Keratinocyte (primary cell): Measurements from ENCODE around the gene PARP1. TPM values are rescaled to one million over a fixed set of nuclear protein-coding genes. Genes with fewer than 3 reads are reported as not detected.
"Not testable (repeated sequence)": the region's sequence is repeated elsewhere in the genome, so short reads cannot be mapped to it uniquely, and the experiment has no call there.

ENCODE experiments used
- DNase-seq: peaks from one replicate; pipeline ENCODE4 v3.0.0-alpha.2; 2011; ENCODE audit warnings: low read depth, missing footprints, low spot score
- FAIRE-seq: peaks from 2 replicates; lab custom pipeline; 2011; peaks lifted over from hg19 to GRCh38; lab: Jason Lieb, UNC
- H2AFZ ChIP-seq: 2 replicates; pipeline ENCODE4 v1.6.0; 2012; ENCODE audit warnings: low read length, control low read depth, inconsistent platforms; ENCODE audit not compliant: control insufficient read depth
- H3K27ac ChIP-seq: 2 replicates; pipeline ENCODE4 v1.5.1; 2011; ENCODE audit warnings: low read length; ENCODE audit not compliant: control insufficient read depth, insufficient read depth
- H3K27me3 ChIP-seq: 3 replicates; pipeline ENCODE4 v1.6.0; 2011; ENCODE audit warnings: low read length; ENCODE audit not compliant: control insufficient read depth, insufficient read depth; ENCODE audit errors: extremely low read depth
- H3K36me3 ChIP-seq, 2 experiments: 2 replicates in 1 of 2; 3 replicates in 1 of 2; pipeline ENCODE4 v1.5.1; 2011; ENCODE audit warnings: low read length in 2 of 2, mild to moderate bottlenecking in 1 of 2; ENCODE audit not compliant: control insufficient read depth in 2 of 2, insufficient read depth in 2 of 2; ENCODE audit errors: extremely low read depth in 1 of 2
- H3K4me1 ChIP-seq: 3 replicates; pipeline ENCODE4 v1.5.1; 2011; ENCODE audit warnings: low read length; ENCODE audit not compliant: control insufficient read depth, insufficient read depth; ENCODE audit errors: extremely low read depth
- H3K4me2 ChIP-seq: 3 replicates; pipeline ENCODE4 v1.6.0; 2011; ENCODE audit warnings: low read depth, low read length; ENCODE audit not compliant: control insufficient read depth, insufficient read depth; ENCODE audit errors: extremely low read depth
- H3K4me3 ChIP-seq, 3 experiments: fragments of 200-600 bp in 1 of 3; sonication (generic) in 1 of 3; 2 replicates in 2 of 3; 3 replicates in 1 of 3; pipeline ENCODE4 v1.5.1; 2011 to 2016; ENCODE audit warnings: low read length in 3 of 3, mild to moderate bottlenecking in 3 of 3, control low read depth in 2 of 3, inconsistent platforms in 1 of 3, low read depth in 1 of 3, mixed read lengths in 1 of 3, mixed run types in 1 of 3, moderate library complexity in 1 of 3; ENCODE audit not compliant: control insufficient read depth in 2 of 3, insufficient read depth in 2 of 3; ENCODE audit errors: extremely low read depth in 1 of 3
- H3K79me2 ChIP-seq: 2 replicates; pipeline ENCODE4 v1.6.0; 2012; ENCODE audit warnings: low read length; ENCODE audit not compliant: control insufficient read depth, insufficient read depth
- H3K9ac ChIP-seq: 3 replicates; pipeline ENCODE4 v1.6.0; 2011; ENCODE audit warnings: low read length; ENCODE audit not compliant: control insufficient read depth, insufficient read depth; ENCODE audit errors: extremely low read depth
- H3K9me1 ChIP-seq: 3 replicates; pipeline ENCODE4 v1.6.0; 2011; ENCODE audit warnings: low read length; ENCODE audit not compliant: control insufficient read depth, insufficient read depth; ENCODE audit errors: extremely low read depth
- H3K9me3 ChIP-seq: 2 replicates; pipeline ENCODE4 v1.5.1; 2012; ENCODE audit warnings: low read depth, low read length; ENCODE audit not compliant: control insufficient read depth
- H4K20me1 ChIP-seq: 3 replicates; pipeline ENCODE4 v1.6.0; 2011; ENCODE audit warnings: low read length; ENCODE audit not compliant: control insufficient read depth, insufficient read depth; ENCODE audit errors: extremely low read depth
- EZH2 ChIP-seq: IDR thresholded peaks from one replicate; pipeline ENCODE4 v1.6.1; 2012; ENCODE audit warnings: inconsistent platforms, mild to moderate bottlenecking, low read length, moderate library complexity
- dilution Hi-C: fragments of 300-500 bp; cut with MboI; formaldehyde crosslinking; loops from one replicate; pipeline ENCODE4 v1.7.0; 2020; ENCODE audit warnings: low sequenced_read_pairs; ENCODE audit not compliant: extremely low pct_ligation_motif_present
- polyA plus RNA-seq, 5 experiments: library from polyadenylated mRNA; depleted of rRNA in 3 of 5; stranded (reverse) in 3 of 5; stranded (forward) in 1 of 5; unstranded in 1 of 5; fragments of >200 nt; gene quantifications; 1 replicate in 1 of 5; 2 replicates in 3 of 5; 3 replicates in 1 of 5; pipeline versions ENCODE4 v1.2.1 to v1.2.3, GENCODE V29; 2011 to 2012; ENCODE audit warnings: missing spikeins in 2 of 5, low read depth in 1 of 5, low replicate concordance in 1 of 5
- TF ChIP-seq, protein P1 (sequence below), 3 experiments: IDR thresholded peaks in 1 of 3; conservative IDR thresholded peaks in 1 of 3; optimal IDR thresholded peaks in 1 of 3; 2 replicates in 2 of 3; 3 replicates in 1 of 3; pipeline versions ENCODE3 to v1.5.1; 2011; ENCODE audit warnings: low read length in 3 of 3, mild to moderate bottlenecking in 3 of 3, moderate library complexity in 2 of 3, control low read depth in 1 of 3, inconsistent platforms in 1 of 3; ENCODE audit not compliant: insufficient read depth in 2 of 3; ENCODE audit errors: extremely low read depth in 1 of 3

Gene PARP1
- polyA plus RNA-seq, 1 donor (not counting 4 experiments of a cell fraction or from before 2014, with no cell fraction given), result 62.9 TPM

DNA sequence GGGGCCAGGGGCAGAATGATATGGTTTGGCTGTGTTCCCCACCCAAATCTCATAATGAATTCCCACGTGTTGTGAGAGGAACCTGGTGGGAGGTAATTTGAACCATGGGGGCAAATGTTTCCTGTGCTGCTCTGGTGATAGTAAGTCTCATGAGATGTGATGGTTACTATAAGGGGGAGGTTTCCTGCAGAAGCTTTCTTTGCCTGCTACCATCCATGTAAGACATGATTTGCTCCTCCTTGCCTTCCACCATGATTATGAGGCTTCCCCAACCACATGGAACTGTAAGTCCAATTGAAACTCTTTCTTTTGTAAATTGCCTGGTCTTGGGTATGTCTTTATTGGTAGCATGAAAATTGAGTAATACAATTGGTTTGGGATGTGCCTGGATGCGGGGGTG is 65.2 kb downstream of the PARP1 start:
- Histone ChIP-seq H3K27ac (no peak overlapping the region), H3K4me3 (no peak overlapping the region), H2AFZ (no peak overlapping the region), H3K9me1 (no peaks in the 10 kb centered on the region), H3K4me2 (no peak overlapping the region), H3K4me1 (no peaks in the 10 kb centered on the region), H3K9me3 (no peaks in the 10 kb centered on the region), H3K9ac (no peak overlapping the region), H3K79me2 (no peaks in the 10 kb centered on the region), H4K20me1 (no peaks in the 10 kb centered on the region), H3K36me3 (no peaks in the 10 kb centered on the region), H3K27me3 (no peaks in the 10 kb centered on the region)
- dilution Hi-C loops, result no loop called here
- TF ChIP-seq, protein P1, sequence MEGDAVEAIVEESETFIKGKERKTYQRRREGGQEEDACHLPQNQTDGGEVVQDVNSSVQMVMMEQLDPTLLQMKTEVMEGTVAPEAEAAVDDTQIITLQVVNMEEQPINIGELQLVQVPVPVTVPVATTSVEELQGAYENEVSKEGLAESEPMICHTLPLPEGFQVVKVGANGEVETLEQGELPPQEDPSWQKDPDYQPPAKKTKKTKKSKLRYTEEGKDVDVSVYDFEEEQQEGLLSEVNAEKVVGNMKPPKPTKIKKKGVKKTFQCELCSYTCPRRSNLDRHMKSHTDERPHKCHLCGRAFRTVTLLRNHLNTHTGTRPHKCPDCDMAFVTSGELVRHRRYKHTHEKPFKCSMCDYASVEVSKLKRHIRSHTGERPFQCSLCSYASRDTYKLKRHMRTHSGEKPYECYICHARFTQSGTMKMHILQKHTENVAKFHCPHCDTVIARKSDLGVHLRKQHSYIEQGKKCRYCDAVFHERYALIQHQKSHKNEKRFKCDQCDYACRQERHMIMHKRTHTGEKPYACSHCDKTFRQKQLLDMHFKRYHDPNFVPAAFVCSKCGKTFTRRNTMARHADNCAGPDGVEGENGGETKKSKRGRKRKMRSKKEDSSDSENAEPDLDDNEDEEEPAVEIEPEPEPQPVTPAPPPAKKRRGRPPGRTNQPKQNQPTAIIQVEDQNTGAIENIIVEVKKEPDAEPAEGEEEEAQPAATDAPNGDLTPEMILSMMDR (optimal IDR thresholded peaks at IDR 0.05 in 1 of 3, IDR thresholded peaks at IDR 0.05 in 1 of 3, conservative IDR thresholded peaks at IDR 0.05 in 1 of 3; ENCODE audit: extremely low read depth in 1 of 3, insufficient read depth in 2 of 3, low read length in 3 of 3), result no peak
- no peak for TF ChIP-seq EZH2
- no peak for DNase-seq
- no peak for FAIRE-seq

DNA sequence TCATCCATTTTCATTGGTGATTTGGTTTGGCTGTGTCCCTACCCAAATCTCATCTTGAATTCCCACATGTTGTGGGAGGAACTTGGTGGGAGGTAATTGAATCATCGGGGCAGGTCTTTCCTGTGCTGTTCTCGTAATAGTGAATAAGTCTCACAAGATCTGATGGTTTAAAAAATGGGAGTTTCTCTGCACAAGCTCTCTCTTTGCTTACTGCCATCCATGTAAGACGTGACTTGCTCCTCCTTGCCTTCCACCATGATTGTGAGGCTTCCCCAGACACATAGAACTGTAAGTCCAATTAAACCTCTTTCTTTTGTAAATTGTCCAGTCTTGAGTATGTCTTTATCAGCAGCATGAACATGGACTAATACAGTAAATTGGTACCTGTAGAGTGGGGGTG is 67.8 kb downstream of the PARP1 start:
- H2AFZ ChIP-seq, H3K79me2 ChIP-seq, DNase-seq, dilution Hi-C loops, H3K4me1 ChIP-seq, H3K27me3 ChIP-seq, H3K36me3 ChIP-seq, H3K4me2 ChIP-seq, H3K9ac ChIP-seq, H3K27ac ChIP-seq, H4K20me1 ChIP-seq, FAIRE-seq, H3K9me3 ChIP-seq, H3K9me1 ChIP-seq, H3K4me3 ChIP-seq: not testable (repeated sequence)

DNA sequence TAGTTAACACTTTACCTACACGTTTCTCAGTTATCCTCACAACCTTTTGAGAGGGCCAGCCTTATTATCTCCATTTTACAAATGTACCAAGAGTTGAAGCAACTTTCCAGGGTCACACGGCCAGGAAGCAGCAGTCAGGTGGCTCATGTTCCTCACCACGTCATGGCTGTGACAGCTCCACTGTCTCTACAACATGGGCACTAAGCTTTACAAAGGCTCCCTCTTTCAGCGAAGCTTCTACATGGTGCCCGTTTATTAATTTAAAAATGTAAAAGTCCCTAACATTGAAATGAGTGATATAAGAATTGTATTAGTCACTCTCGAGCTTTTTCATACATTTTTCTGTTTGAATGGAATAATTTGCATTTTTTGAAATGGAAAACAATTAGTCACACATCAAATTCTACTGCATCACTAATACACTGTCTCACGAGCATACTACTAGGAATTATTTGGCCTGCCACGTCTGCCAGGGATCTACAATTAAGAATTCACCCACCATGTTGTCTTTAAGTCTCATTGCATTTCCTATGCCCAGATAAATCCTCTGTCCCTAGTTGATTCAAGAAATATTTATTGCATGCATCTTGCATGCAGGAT is 70.5 kb downstream of the PARP1 start:
- H3K36me3 ChIP-seq, result no peaks in the 10 kb centered on the region
- DNase-seq (no peak), FAIRE-seq (no peak)
- TF ChIP-seq, protein P1 (optimal IDR thresholded peaks at IDR 0.05 in 1 of 3, IDR thresholded peaks at IDR 0.05 in 1 of 3, conservative IDR thresholded peaks at IDR 0.05 in 1 of 3; ENCODE audit: extremely low read depth in 1 of 3, insufficient read depth in 2 of 3, low read length in 3 of 3), result no peak
- no peak for TF ChIP-seq EZH2
- H3K9ac ChIP-seq, result no peak overlapping the region
- H3K4me2 ChIP-seq, result no peak overlapping the region
- no peak overlapping the region for H3K4me3 ChIP-seq
- dilution Hi-C loops, result no loop called here
- no peaks in the 10 kb centered on the region for H3K9me3 ChIP-seq
- H3K9me1 ChIP-seq, result no peaks in the 10 kb centered on the region
- H3K27me3 ChIP-seq, result no peaks in the 10 kb centered on the region
- H4K20me1 ChIP-seq, result no peaks in the 10 kb centered on the region
- H2AFZ ChIP-seq, result no peak overlapping the region
- no peak overlapping the region for H3K27ac ChIP-seq
- no peaks in the 10 kb centered on the region for H3K79me2 ChIP-seq
- no peaks in the 10 kb centered on the region for H3K4me1 ChIP-seq
